Stomach (tissue), 4 donors: Measurements from ENCODE around the gene SLC34A3.

ENCODE experiments used
- CTCF ChIP-seq, 7 experiments: fragments of 450-650 bp in 4 of 7; fragments of 200-600 bp in 3 of 7; sonication (generic) in 3 of 7; IDR thresholded peaks; one replicate each; pipeline ENCODE4 v1.5.1; 2016 to 2019; ENCODE audit warnings: antibody characterized with exemption in 7 of 7, control low read depth in 2 of 7, mild to moderate bottlenecking in 1 of 7
- EP300 ChIP-seq: sonication (generic); formaldehyde crosslinking; IDR thresholded peaks from one replicate; pipeline ENCODE4 v1.6.1; 2017; ENCODE audit warnings: antibody characterized with exemption
- POLR2AphosphoS5 ChIP-seq, 3 donors: sonication (generic); formaldehyde crosslinking; IDR thresholded peaks; one replicate each; pipeline ENCODE4 v1.6.1; 2016; ENCODE audit warnings: antibody characterized with exemption in 3 of 3

- TF ChIP-seq CTCF (IDR thresholded peaks at IDR 0.05) (no peak), POLR2AphosphoS5 (IDR thresholded peaks at IDR 0.05) (no peak), EP300 (no peak)
Observed at GRCh38 chr9:137253717-137254623, 23.3 kb downstream of the SLC34A3 start.
